Chondrocyte (in vitro differentiated cells): ENCODE results near the gene RAB40C. TPM values are rescaled to one million over a fixed set of nuclear protein-coding genes. Genes with fewer than 3 reads are reported as not detected.

Experiments
- DNase-seq: peaks from one replicate; pipeline ENCODE4 v3.0.0; 2021; ENCODE audit warnings: mixed read lengths, low spot score
- H3K27ac Mint-ChIP-seq: one replicate; pipeline ENCODE4 v1.8.0; 2021; ENCODE audit warnings: mild to moderate bottlenecking, moderate library complexity, mixed read lengths; ENCODE audit not compliant: unreplicated experiment
- H3K27me3 Mint-ChIP-seq: 2 replicates; pipeline ENCODE4 v1.8.0; 2021; ENCODE audit warnings: low read depth, mixed read lengths
- H3K36me3 Mint-ChIP-seq: 2 replicates; pipeline ENCODE4 v1.8.0; 2021; ENCODE audit warnings: low read depth, mixed read lengths
- H3K4me1 Mint-ChIP-seq: 2 replicates; pipeline ENCODE4 v1.8.0; 2021; ENCODE audit warnings: low read depth, mild to moderate bottlenecking, mixed read lengths
- H3K4me3 Mint-ChIP-seq: one replicate; pipeline ENCODE4 v1.8.0; 2021; ENCODE audit warnings: mild to moderate bottlenecking, moderate library complexity, mixed read lengths; ENCODE audit not compliant: unreplicated experiment
- H3K9me3 Mint-ChIP-seq: 2 replicates; pipeline ENCODE4 v1.8.0; 2021; ENCODE audit warnings: low read depth, mixed read lengths
- CTCF ChIP-seq: fragments of 200-600 bp; sonication (generic); IDR thresholded peaks from 2 replicates; pipeline ENCODE4 v1.5.0; 2021; ENCODE audit warnings: antibody characterized with exemption, mild to moderate bottlenecking, moderate library complexity
- total RNA-seq: library from RNA; stranded (reverse); gene quantifications from 3 replicates; pipeline ENCODE4 v1.2.1, GENCODE V29; 2021

The RAB40C gene
- total RNA-seq, 1 donor from 2014 or later = 19.6 TPM

GRCh38 chr16:633336-634050, 43.6 kb downstream of the RAB40C start:
- TF ChIP-seq CTCF = no peak
- H3K4me1 Mint-ChIP-seq = peaks cover 13% of the 10 kb centered on the region
- H3K9me3 Mint-ChIP-seq = no peaks in the 10 kb centered on the region
- H3K27me3 Mint-ChIP-seq = no peaks in the 10 kb centered on the region
- no peak overlapping the region for H3K27ac Mint-ChIP-seq
- no peaks in the 10 kb centered on the region for H3K36me3 Mint-ChIP-seq
- DNase-seq = no peak
- H3K4me3 Mint-ChIP-seq = no peak overlapping the region

- TF ChIP-seq CTCF = no peak
- no peaks in the 10 kb centered on the region for H3K9me3 Mint-ChIP-seq
- H3K4me3 Mint-ChIP-seq = peak overlapping the region; percentile 42
- no peaks in the 10 kb centered on the region for H3K36me3 Mint-ChIP-seq
- H3K27me3 Mint-ChIP-seq = no peaks in the 10 kb centered on the region
- no peak overlapping the region for H3K27ac Mint-ChIP-seq
- H3K4me1 Mint-ChIP-seq = peaks cover 11% of the 10 kb centered on the region
- no peak for DNase-seq
Observed at GRCh38 chr16:634051-634670, 44.3 kb downstream of the RAB40C start.

GRCh38 chr16:634996-635395, 45.1 kb downstream of the RAB40C start:
- no peaks in the 10 kb centered on the region for H3K36me3 Mint-ChIP-seq
- no peak for DNase-seq
- H3K9me3 Mint-ChIP-seq = no peaks in the 10 kb centered on the region
- H3K27me3 Mint-ChIP-seq = no peaks in the 10 kb centered on the region
- H3K4me1 Mint-ChIP-seq = peaks cover 8% of the 10 kb centered on the region
- peak overlapping the region; percentile 65 for H3K4me3 Mint-ChIP-seq
- peak overlapping the region; percentile 27 for H3K27ac Mint-ChIP-seq
- no peak for TF ChIP-seq CTCF

- DNase-seq = no peak
- Mint-ChIP-seq H3K36me3 (no peaks in the 10 kb centered on the region), H3K4me3 (peak overlapping the region; percentile 84)
Observed at GRCh38 chr16:635573-636205, 45.8 kb downstream of the RAB40C start.

More at GRCh38 chr16:635573-636205, 45.8 kb downstream of the RAB40C start:
- H3K27ac Mint-ChIP-seq = no peak overlapping the region
- H3K27me3 Mint-ChIP-seq = no peaks in the 10 kb centered on the region
- TF ChIP-seq CTCF = peak; percentile 22
- H3K4me1 Mint-ChIP-seq = peaks cover 8% of the 10 kb centered on the region
- no peaks in the 10 kb centered on the region for H3K9me3 Mint-ChIP-seq
